Uterus (tissue), 2 donors: ENCODE data around the gene SLC17A4.
"Not testable (repeated sequence)": the region's sequence is repeated elsewhere in the genome, so short reads cannot be mapped to it uniquely, and the experiment has no call there.

Experiments
- POLR2A ChIP-seq, 2 donors: fragments of 450-650 bp; IDR thresholded peaks; one replicate each; pipeline ENCODE4 v1.6.1; 2016; ENCODE audit warnings: antibody characterized with exemption in 2 of 2, mild to moderate bottlenecking in 1 of 2, moderate library complexity in 1 of 2
- TF ChIP-seq, protein P1 (sequence below), 4 experiments: fragments of 200-600 bp in 2 of 4; fragments of 450-650 bp in 2 of 4; sonication (generic) in 2 of 4; IDR thresholded peaks; one replicate each; pipeline ENCODE4 v1.5.1; 2016 to 2019; ENCODE audit warnings: antibody characterized with exemption in 4 of 4, mild to moderate bottlenecking in 2 of 4, moderate library complexity in 1 of 4

DNA sequence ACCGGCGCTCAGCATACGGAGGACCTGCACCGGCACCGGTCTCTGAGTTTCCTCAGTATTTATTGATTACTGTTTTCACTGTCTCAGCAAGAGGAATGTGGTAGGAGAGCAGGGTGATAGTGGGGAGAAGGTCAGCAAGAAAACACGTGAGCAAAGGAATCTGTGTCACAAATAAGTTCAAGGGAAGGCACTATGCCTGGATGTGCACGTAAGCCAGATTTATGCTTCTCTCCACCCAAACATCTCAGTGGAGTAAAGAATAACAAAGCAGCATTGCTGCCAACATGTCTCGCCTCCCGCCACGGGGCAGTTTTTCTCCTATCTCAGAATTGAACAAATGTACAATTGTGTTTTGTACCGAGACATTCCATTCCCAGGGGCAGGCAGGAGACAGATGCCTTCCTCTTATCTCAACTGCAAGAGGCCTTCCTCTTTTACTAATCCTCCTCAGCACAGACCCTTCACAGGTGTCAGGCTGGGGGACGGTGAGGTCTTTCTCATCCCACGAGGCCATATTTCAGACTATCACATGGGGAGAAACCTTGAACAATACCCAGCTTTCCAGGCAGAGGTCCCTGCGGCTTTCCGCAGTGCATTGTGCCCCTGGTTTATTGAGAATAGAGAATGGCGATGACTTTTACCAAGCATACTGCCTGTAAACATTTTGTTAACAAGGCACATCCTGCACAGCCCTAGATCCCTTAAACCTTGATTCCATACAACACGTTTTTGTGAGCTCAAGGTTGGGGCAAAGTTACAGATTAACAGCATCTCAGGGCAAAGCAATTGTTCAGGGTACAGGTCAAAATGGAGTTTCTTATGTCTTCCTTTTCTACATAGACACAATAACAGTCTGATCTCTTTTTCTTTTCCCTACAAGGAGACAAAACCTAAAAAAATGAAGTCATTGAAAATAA is 5.7 kb upstream of the SLC17A4 start:
- TF ChIP-seq, protein P1, sequence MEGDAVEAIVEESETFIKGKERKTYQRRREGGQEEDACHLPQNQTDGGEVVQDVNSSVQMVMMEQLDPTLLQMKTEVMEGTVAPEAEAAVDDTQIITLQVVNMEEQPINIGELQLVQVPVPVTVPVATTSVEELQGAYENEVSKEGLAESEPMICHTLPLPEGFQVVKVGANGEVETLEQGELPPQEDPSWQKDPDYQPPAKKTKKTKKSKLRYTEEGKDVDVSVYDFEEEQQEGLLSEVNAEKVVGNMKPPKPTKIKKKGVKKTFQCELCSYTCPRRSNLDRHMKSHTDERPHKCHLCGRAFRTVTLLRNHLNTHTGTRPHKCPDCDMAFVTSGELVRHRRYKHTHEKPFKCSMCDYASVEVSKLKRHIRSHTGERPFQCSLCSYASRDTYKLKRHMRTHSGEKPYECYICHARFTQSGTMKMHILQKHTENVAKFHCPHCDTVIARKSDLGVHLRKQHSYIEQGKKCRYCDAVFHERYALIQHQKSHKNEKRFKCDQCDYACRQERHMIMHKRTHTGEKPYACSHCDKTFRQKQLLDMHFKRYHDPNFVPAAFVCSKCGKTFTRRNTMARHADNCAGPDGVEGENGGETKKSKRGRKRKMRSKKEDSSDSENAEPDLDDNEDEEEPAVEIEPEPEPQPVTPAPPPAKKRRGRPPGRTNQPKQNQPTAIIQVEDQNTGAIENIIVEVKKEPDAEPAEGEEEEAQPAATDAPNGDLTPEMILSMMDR (IDR thresholded peaks at IDR 0.05) = not testable (repeated sequence)
- TF ChIP-seq POLR2A (IDR thresholded peaks at IDR 0.05) = not testable (repeated sequence)
